Tibial nerve (tissue), 4 donors: ENCODE data around the gene EME2. TPM values are rescaled to one million over a fixed set of nuclear protein-coding genes. Genes with fewer than 3 reads are reported as not detected.

Experiments used
- DNase-seq, 2 donors: peaks; one replicate each; pipeline ENCODE4 v3.0.0-alpha.2; 2019; ENCODE audit warnings: low spot score in 2 of 2
- H3K27ac ChIP-seq, 4 donors: fragments of 200-600 bp; sonication (generic) in 3 of 4; one replicate each; pipeline ENCODE4 v1.5.1; 2017 to 2019; ENCODE audit warnings: mild to moderate bottlenecking in 1 of 4
- H3K27me3 ChIP-seq, 2 donors: fragments of 200-600 bp; sonication (generic) in 1 of 2; one replicate each; pipeline versions ENCODE4 v1.5.1 to v1.6.0; 2017 to 2019
- H3K36me3 ChIP-seq, 3 donors: fragments of 200-600 bp; sonication (generic); one replicate each; pipeline ENCODE4 v1.5.1; 2018 to 2019
- H3K4me1 ChIP-seq, 4 donors: fragments of 200-600 bp; sonication (generic) in 3 of 4; one replicate each; pipeline ENCODE4 v1.5.1; 2017 to 2019
- H3K4me3 ChIP-seq, 4 donors: fragments of 200-600 bp; sonication (generic) in 3 of 4; one replicate each; pipeline ENCODE4 v1.5.1; 2017 to 2019; ENCODE audit warnings: mild to moderate bottlenecking in 1 of 4, moderate library complexity in 1 of 4
- H3K9me3 ChIP-seq, 4 donors: fragments of 200-600 bp; sonication (generic) in 3 of 4; one replicate each; pipeline ENCODE4 v1.5.1; 2017 to 2019
- EP300 ChIP-seq, 2 donors: sonication (generic); formaldehyde crosslinking; IDR thresholded peaks; one replicate each; pipeline ENCODE4 v1.6.1; 2017; ENCODE audit warnings: antibody characterized with exemption in 2 of 2, mild to moderate bottlenecking in 1 of 2
- POLR2A ChIP-seq, 2 donors: fragments of 450-650 bp; IDR thresholded peaks; one replicate each; pipeline ENCODE4 v1.6.1; 2017; ENCODE audit warnings: antibody characterized with exemption in 2 of 2, mild to moderate bottlenecking in 2 of 2, moderate library complexity in 2 of 2
- WGBS, 2 donors: methylation state at CpG; one replicate each; pipeline ENCODE4 v1.1.5; 2018; 5-methylcytosine and 5-hydroxymethylcytosine counted together
- total RNA-seq, 4 donors: library from RNA; depleted of rRNA; stranded (reverse); fragments of >200 nt; gene quantifications; one replicate each; pipeline ENCODE4 v1.1.0, GENCODE V29; 2016
- TF ChIP-seq, protein P1 (sequence below), 5 experiments: fragments of 200-600 bp in 3 of 5; fragments of 450-650 bp in 2 of 5; sonication (generic) in 3 of 5; IDR thresholded peaks; one replicate each; pipeline ENCODE4 v1.5.1; 2016 to 2019; ENCODE audit warnings: antibody characterized with exemption in 5 of 5, mild to moderate bottlenecking in 3 of 5, moderate library complexity in 2 of 5

The EME2 gene
- total RNA-seq, 4 donors from 2014 or later = 13.2 to 41.4 (median 17.7) TPM

DNA sequence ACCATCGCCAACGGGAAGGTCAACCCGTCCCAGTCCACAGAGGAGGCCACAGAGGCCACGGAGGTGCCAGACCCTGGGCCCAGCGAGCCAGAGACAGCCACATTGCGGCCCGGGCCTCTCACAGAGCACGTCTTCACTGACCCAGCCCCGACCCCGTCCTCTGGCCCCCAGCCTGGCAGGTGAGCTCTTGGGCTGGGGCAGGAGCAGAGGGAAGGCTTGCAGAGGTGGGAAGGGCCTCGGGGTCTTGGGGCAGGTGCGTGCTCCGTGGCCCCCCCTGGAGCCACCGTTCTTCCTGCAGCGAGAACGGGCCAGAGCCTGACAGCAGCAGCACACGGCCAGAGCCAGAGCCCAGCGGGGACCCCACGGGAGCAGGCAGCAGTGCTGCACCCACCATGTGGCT, 6.4 kb upstream of the EME2 start:
- TF ChIP-seq, protein P1, sequence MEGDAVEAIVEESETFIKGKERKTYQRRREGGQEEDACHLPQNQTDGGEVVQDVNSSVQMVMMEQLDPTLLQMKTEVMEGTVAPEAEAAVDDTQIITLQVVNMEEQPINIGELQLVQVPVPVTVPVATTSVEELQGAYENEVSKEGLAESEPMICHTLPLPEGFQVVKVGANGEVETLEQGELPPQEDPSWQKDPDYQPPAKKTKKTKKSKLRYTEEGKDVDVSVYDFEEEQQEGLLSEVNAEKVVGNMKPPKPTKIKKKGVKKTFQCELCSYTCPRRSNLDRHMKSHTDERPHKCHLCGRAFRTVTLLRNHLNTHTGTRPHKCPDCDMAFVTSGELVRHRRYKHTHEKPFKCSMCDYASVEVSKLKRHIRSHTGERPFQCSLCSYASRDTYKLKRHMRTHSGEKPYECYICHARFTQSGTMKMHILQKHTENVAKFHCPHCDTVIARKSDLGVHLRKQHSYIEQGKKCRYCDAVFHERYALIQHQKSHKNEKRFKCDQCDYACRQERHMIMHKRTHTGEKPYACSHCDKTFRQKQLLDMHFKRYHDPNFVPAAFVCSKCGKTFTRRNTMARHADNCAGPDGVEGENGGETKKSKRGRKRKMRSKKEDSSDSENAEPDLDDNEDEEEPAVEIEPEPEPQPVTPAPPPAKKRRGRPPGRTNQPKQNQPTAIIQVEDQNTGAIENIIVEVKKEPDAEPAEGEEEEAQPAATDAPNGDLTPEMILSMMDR (IDR thresholded peaks at IDR 0.05) = no peak
- TF ChIP-seq EP300 (IDR thresholded peaks at IDR 0.05) = no peak
- TF ChIP-seq POLR2A (IDR thresholded peaks at IDR 0.05) = no peak
- Histone ChIP-seq H3K27ac (no peak overlapping the region), H3K36me3 (peaks cover 2 to 88% (median 22%) of the 10 kb centered on the region in 3 donors), H3K27me3 (no peaks in the 10 kb centered on the region), H3K9me3 (no peaks in the 10 kb centered on the region), H3K4me1 (peaks cover 0 to 36% (median 6%) of the 10 kb centered on the region in 4 donors), H3K4me3 (no peak overlapping the region)
- DNase-seq = no peak
- 88 to 89% methylated on average over 13 to 19 of the region's 19 CpGs for WGBS, 2 donors

DNA sequence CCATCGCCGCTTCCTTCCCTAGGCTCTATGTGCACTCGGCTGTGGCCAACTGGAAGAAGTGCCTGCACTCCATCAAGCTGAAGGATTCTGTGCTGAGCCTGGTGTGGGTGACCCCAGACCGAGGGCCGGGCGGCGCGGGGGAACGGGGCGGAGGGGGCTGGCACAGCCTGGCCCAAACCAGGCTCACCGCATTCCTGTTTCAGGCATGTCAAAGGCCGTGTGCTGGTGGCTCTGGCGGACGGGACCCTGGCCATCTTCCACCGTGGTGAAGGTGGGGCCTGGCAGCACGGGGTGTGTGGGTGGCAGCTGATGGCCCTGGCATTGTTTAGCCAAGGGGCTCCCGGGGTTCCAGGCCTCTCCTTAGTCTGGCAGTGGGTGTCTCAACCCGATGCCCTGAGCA, 5.9 kb upstream of the EME2 start:
- no peak overlapping the region for H3K27ac ChIP-seq
- H3K4me1 ChIP-seq = peaks cover 0 to 38% (median 8%) of the 10 kb centered on the region in 4 donors
- H3K27me3 ChIP-seq = no peaks in the 10 kb centered on the region
- H3K36me3 ChIP-seq = peaks cover 2 to 83% (median 22%) of the 10 kb centered on the region in 3 donors
- TF ChIP-seq POLR2A (IDR thresholded peaks at IDR 0.05) (no peak), EP300 (IDR thresholded peaks at IDR 0.05) (no peak)
- TF ChIP-seq, protein P1 (IDR thresholded peaks at IDR 0.05) = no peak
- no peak overlapping the region for H3K4me3 ChIP-seq
- DNase-seq = no peak
- H3K9me3 ChIP-seq = no peaks in the 10 kb centered on the region
- 82 to 93% methylated on average over 3 to 18 of the region's 18 CpGs for WGBS, 2 donors

DNA sequence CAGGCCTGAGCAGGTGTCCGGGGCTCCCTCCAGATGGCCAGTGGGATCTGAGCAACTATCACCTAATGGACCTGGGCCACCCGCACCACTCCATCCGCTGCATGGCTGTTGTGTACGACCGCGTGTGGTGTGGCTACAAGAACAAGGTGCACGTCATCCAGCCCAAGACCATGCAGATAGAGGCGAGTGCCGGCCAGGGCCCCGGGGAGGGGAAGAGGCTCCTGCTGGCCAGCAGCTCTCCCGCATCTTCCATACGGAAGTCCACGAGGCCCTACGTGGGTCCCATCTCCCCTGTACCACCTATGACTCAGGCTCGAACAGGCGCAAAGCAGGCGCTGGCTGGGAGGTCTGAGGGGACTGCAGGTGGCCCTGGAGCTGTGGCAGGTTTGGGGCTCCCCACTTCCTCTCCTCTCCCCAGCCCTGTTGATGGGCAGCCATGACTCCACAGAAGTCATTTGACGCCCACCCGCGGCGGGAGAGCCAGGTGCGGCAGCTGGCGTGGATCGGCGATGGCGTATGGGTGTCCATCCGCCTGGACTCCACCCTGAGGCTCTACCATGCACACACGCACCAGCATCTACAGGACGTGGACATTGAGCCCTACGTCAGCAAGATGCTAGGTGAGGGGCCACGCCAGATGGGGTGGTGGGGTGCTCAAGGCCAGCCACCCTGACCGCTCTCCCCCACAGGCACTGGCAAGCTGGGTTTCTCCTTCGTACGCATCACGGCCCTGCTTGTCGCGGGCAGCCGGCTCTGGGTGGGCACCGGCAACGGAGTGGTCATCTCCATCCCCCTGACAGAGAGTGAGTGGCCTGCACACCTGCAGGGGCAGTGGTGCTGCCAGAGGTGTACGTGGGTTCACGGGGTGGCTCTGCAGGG, 5.3 kb upstream of the EME2 start:
- WGBS, 2 donors = 93% methylated on average over 29 to 37 of the region's 42 CpGs
- TF ChIP-seq POLR2A (IDR thresholded peaks at IDR 0.05) = no peak
- TF ChIP-seq, protein P1 (IDR thresholded peaks at IDR 0.05) = no peak
- TF ChIP-seq EP300 (IDR thresholded peaks at IDR 0.05) = no peak
- no peak for DNase-seq
- Histone ChIP-seq H3K36me3 (peaks cover 2 to 76% (median 22%) of the 10 kb centered on the region in 3 donors), H3K4me3 (no peak overlapping the region), H3K9me3 (no peaks in the 10 kb centered on the region), H3K27me3 (no peaks in the 10 kb centered on the region), H3K4me1 (peaks cover 0 to 45% (median 15%) of the 10 kb centered on the region in 4 donors), H3K27ac (no peak overlapping the region)

DNA sequence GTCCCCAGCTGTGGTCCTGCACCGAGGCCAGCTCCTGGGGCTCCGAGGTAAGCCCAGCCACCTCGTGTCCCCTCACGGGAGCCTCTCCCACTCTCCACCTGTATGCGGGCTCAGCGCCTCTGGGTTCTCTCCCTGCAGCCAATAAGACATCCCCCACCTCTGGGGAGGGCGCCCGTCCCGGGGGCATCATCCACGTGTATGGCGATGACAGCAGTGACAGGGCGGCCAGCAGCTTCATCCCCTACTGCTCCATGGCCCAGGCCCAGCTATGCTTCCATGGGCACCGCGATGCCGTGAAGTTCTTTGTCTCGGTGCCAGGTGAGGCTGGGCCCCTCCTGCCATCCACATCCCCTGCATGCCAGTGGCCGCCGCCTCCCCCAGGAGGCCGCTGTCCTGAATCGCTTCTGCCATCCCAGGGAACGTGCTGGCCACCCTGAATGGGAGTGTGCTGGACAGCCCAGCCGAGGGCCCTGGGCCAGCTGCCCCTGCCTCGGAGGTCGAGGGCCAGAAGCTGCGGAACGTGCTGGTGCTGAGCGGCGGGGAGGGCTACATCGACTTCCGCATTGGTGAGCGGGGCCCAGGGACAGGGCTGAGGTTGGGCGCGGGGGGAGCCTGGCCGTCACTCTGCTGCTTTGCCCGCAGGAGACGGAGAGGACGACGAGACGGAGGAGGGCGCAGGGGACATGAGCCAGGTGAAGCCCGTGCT, 4.4 kb upstream of the EME2 start:
- H3K27me3 ChIP-seq = no peaks in the 10 kb centered on the region
- H3K9me3 ChIP-seq = no peaks in the 10 kb centered on the region
- peaks cover 2 to 68% (median 20%) of the 10 kb centered on the region in 3 donors for H3K36me3 ChIP-seq
- no peak for DNase-seq
- no peak overlapping the region for H3K27ac ChIP-seq
- H3K4me1 ChIP-seq = peaks cover 0 to 44% (median 16%) of the 10 kb centered on the region in 4 donors
- no peak overlapping the region for H3K4me3 ChIP-seq
- WGBS, 2 donors = 81 to 86% methylated on average over 41 of the region's 41 CpGs
- TF ChIP-seq, protein P1 (IDR thresholded peaks at IDR 0.05) = no peak
- TF ChIP-seq EP300 (IDR thresholded peaks at IDR 0.05) (no peak), POLR2A (IDR thresholded peaks at IDR 0.05) (no peak)
